ENCODE measurements around the gene NAV1.

The NAV1 gene

DNA sequence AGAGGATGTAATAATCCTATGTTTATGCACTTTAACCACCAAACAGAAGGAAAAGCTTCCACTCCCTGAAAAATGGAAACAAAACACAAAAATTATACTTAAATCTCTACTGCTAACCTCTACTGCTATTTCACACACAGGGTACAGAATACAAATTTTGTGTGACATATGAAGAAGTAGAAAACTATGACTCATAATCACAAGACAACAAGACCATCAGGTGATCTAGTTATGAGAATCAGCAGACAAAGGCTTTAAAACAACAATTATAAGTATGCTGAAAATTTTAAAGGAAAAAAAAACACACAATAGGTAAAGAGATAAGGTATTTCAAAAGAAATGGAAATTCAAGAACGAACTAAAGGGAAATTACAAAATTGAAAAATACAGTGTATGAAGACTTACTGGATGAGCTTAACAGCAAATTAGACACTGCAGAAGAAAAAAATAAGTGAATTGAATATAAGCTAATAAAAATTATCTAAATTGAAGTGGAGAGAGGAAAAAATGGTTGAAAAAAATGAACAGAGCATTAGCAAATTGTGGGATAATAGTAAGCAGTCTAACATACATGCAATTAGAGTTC is 13.6 kb upstream of the NAV1 start:
- DNase-seq: no peak

DNA sequence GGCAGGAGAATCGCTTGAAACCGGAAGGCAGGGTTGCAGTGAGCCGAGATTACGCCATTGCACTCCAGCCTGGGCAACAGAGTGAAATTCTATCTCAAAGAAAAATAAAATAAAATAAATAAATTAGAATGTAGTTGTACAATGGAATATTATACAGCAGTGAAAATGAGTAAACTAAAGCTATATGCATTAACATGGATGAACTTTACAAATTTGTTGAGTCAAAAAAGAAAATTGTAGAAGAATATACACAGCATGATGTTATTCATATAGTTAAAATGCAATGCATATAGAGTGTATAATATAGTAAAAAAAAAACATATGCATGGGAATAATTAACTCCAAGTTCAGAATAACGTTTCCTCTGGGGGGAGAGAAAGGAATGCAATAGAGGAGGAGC is 11.0 kb upstream of the NAV1 start:
- DNase-seq: no peak

DNA sequence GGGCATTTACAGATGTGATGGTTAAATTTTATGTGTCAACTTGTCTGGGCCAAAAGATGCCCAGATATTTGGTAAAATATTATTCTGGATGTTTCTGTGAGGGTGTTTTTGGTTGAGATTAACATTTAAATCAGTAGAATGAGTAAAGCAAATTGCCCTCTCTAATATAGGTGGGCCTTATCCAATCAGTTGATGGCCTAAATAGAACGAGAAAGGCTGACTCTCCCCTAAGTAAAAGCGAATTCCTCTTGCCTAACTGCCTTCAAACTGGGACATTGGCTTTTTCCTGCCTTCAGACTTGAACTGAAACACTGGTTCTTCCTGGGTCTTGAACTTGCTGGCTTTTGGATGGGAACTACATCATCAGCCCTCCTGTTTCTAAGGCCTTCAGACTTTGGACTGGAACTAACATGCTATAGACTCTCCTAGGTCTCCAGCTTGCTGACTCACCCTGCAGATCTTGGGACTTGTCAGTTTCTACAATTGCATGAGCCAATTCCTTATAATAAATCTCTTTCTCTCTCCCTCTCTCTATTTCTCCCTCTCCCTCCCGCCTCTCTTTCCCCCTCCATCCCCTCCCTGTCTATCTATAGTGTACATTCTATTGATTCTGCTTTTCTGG is 10.2 kb upstream of the NAV1 start:
- DNase-seq: no peak

GRCh38 chr1:201530741-201531531 is 8.0 kb upstream of the NAV1 start:
- peak in 1 of 2 experiments; percentile 51 for DNase-seq

GRCh38 chr1:201531551-201532425 is 7.1 kb upstream of the NAV1 start:
- DNase-seq: peak in 1 of 2 experiments; percentile 50

- no peak for DNase-seq
Measured at GRCh38 chr1:201533836-201534235, 5.1 kb upstream of the NAV1 start.

DNA sequence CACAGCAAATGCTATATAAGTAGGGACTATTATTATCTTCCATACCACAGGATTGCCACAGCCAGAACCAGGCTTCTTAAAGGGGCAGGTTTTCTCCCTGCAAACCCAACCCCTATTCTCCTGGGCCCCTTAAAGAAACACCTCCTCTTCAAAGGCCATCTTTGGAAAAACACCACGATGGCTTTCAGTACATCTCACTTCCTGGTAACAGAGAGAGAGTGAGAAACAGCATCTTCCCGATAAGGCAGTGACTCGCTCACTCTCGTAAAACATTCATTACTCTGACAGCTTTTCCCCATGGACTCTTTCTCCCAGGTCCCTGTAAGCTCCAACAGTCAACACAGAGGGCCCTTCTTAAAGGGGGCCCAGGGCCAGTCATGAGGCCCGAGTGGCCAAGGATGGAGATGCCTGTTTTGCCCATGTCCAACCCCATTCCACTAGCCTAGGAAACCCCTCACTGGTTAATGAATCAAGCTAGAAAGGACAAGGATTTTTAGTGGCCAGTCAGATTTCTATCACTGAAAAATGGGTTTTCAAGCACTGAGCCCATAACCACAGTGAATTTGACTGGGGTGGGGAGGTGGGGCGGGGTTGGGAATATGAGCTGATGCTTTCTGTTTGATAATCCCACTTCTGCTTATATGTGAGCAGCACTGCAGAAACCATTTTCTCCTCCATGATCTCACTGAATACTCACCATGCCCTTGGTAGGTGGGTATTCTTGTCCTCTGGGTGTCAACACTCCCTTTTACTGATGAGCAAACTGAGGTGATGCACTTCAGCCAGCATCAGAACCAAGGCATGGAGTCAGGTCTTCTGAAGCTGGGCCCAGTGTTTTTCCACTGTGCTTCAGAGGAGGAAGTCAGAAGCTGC is 3.6 kb upstream of the NAV1 start:
- no peak for DNase-seq

DNA sequence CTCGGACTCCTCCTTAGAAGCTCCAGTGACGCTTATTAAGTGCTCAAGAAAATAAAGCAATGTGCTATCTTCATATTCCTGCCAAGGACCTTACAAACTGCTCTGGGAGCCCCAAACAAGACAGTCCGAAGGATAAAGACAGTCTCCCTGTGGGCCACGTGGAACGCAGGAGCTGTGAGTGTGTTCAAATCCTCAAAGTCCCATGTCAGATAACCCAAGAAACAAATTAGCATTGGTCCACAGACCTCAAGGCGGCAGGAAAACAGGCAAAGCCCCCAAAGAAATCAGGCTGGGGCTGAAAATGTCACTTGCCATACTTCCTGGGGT is 3.0 kb upstream of the NAV1 start:
- DNase-seq: no peak

DNA sequence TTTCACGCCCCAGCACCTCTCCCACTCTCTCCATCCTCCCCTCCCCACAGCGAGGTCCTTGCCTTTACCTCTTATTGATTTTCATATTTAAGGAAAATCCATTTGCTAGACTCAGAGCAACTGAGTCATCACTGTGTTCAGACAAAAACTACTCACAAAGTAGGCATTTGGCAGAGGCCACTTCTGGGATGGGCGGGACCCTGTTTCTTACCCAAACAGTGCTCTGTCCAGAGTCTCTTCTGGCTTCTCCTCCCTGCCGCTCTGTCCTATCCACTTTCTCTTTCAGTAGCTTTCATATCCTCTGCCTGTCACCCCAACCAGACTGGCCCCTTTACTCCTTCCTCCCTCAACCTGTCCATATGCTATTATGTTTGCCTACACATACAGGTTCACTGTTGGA is 2.4 kb upstream of the NAV1 start:
- no peak for DNase-seq

DNA sequence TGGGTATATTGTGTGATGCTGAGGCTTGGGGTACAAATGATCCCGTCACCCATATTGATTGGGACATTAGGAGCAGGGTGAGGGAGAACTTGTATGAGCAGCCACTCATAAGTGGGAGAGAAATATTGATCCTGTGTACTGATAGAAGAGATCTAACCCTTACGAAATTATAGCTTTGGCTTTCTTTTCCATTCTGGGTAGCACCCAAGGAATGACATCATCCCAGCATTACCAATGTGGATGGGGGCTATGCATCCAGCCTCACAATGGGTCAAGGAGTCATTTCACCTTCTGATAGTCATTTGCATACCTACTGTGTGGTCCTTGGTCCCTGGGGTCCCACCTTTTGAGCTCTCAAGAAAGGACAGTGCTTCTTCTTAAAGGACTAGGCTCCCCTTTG is 1.9 kb upstream of the NAV1 start:
- DNase-seq: no peak

DNA sequence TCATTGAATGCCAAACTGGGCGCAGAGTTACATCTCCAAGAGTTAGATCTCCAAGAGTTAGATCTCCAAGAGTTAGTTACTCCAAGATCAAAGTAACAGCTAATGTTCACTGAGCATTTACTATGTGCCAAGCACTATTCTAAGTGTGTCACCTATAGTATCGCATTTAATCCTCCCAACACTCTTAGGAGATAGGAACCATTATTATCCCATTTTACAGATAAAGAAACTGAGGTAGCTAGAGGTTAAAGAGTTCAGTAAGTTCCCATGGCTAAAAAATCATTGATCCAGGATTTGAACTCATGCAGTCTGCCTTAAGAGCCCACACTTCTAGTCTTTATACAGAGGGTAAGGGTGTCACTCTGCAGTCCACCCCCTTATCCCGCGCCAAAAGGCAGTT is 1.5 kb upstream of the NAV1 start:
- DNase-seq: no peak

GRCh38 chr1:201537891-201538611 is 876 bp upstream of the NAV1 start:
- DNase-seq: no peak

GRCh38 chr1:201539561-201540431 is 869 bp downstream of the NAV1 start:
- DNase-seq: no peak

GRCh38 chr1:201540846-201541735 is 2.2 kb downstream of the NAV1 start:
- DNase-seq: no peak

GRCh38 chr1:201542309-201543035 is 3.5 kb downstream of the NAV1 start:
- DNase-seq: no peak

- no peak for DNase-seq
Measured at GRCh38 chr1:201543871-201544642, 5.1 kb downstream of the NAV1 start.

DNA sequence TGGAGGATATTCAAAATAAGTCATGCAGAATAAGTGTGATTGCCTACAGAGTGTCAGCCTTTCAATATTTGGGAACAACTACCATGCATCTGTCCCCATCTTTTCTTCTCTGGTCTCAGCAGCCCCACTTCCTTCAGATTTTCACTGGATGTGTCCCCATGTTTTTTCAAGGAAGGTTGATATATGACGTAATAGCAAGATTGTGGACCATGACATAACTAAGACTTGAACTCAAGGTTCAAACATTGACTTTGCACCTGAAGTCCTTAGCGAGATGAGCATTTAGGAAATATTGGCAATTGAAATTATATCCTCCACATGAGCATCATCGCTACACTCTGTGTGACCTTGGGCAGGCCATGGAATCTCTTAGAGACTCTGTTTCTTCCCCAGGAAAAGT is 5.8 kb downstream of the NAV1 start:
- no peak for DNase-seq

- DNase-seq: no peak
Measured at GRCh38 chr1:201545851-201546492, 7.0 kb downstream of the NAV1 start.
